ENCODE results near the gene ITPKB. TPM values are rescaled to one million over a fixed set of nuclear protein-coding genes. Genes with fewer than 3 reads are reported as not detected.
A peak's percentile ranks its signal among the peaks of the same experiment; 100 is the strongest.

Gene ITPKB
- total and polyA plus RNA-seq, 8 donors: 25.0 to 38.7 (median 32.6) TPM

DNA sequence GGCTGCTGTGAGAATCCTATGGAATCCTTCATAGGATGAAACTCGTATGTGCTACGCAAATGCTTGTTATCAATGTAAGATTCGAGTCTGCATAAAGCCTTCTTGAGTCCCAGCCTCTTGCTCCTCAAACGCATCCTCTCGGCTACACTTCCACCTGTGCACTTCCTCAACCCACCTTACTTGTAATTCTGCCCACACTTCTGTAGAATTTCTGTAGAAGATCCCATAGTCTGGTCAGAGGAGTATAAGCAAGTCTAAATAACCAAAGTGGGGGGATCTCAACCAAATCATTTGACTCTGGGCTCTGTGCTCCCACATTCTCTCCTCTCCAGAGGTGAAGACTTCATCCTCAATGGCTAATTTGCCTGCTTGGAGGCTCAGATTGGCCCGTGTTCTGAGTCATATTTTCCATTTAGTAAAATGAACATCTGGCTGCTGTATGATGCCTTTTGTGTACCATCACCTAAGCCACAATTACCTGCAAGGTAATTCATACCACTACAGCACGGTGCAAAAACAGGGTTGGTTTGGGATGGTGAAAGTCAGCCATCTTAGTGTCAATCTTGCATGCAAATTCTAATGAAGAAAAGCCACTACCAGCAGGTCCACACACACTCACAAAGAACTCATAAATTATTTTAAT is 63.2 kb downstream of the ITPKB start:
- Histone ChIP-seq H3K27me3 (no peaks in the 10 kb centered on the region), H3K9me3 (no peaks in the 10 kb centered on the region), H3K4me1 (peaks cover 28 to 95% of the 10 kb centered on the region in 2 donors), H3K4me3 (peak overlapping the region in 1 of 2 donors; percentile 19), H3K27ac (peak overlapping the region; percentile 65 to 97), H3K36me3 (no peaks in the 10 kb centered on the region)
- ATAC-seq (no peak), DNase-seq (no peak)
- intact Hi-C loops (cut with DNase I): no loop called here
- TF ChIP-seq, protein P1, sequence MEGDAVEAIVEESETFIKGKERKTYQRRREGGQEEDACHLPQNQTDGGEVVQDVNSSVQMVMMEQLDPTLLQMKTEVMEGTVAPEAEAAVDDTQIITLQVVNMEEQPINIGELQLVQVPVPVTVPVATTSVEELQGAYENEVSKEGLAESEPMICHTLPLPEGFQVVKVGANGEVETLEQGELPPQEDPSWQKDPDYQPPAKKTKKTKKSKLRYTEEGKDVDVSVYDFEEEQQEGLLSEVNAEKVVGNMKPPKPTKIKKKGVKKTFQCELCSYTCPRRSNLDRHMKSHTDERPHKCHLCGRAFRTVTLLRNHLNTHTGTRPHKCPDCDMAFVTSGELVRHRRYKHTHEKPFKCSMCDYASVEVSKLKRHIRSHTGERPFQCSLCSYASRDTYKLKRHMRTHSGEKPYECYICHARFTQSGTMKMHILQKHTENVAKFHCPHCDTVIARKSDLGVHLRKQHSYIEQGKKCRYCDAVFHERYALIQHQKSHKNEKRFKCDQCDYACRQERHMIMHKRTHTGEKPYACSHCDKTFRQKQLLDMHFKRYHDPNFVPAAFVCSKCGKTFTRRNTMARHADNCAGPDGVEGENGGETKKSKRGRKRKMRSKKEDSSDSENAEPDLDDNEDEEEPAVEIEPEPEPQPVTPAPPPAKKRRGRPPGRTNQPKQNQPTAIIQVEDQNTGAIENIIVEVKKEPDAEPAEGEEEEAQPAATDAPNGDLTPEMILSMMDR (IDR thresholded peaks at IDR 0.05): no peak

DNA sequence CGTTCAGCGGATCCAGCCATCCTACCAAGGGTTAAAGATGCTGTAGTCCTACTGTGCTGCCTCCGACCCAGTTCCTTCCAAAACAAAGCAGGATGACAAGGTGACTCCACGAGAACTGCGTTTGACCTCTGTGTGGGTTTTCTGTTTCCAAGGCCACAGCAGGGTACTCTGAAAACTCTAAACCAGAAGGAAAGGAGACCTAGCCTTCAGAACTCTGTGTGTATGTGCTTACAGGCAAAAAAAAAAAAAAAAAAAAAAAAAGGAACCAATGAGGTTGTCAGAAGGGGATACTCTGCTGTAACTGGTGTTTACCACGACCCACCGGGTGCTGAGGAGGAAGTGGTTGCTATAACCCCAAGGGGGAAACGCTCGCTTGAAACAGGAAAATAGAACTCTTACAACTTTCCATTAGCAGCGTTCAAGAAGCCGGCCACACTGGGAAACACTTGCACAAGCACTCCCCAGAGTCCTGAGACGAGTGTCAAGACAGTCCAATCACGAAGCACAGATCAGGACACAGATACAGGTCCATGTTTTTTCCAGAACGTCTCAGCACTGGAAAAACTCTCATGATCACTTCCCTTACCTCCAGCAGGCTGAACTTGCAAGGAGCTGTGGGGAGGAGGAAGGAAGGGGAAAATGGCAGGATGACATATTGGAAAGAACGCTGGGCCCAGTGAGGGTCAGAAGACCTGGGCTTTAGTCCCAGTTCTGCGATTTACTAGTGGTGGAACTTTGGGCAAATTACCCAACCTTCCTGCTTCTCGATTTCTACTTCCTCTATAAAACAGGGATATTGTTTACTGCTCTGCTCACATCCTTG is 64.0 kb downstream of the ITPKB start:
- H3K4me1 ChIP-seq: peaks cover 25 to 88% of the 10 kb centered on the region in 2 donors

DNA sequence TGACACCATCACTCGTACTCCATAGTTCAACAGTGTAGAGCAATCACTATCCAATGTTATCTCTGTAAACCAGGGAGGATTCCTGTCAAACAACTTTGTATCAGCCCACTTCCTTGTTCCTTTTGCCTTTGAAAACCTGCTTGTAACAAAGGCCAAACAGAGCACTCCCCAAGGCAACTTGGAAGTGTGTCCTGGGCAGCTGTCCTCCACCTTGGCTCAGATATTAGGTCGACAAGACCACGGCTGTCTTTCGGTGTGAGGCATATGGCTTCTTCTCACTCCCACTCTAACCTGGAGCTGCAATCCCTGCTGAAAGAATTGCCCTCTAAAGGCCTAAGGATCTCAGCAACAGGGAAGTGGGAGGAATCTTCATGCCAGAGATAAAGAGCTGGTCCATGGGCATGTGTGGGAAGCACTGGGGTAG is 66.7 kb downstream of the ITPKB start:
- no peaks in the 10 kb centered on the region for H3K9me3 ChIP-seq
- peaks cover 20 to 70% of the 10 kb centered on the region in 2 donors for H3K4me1 ChIP-seq
- ATAC-seq: no peak
- TF ChIP-seq, protein P1 (IDR thresholded peaks at IDR 0.05): no peak
- DNase-seq: no peak
- H3K27me3 ChIP-seq: no peaks in the 10 kb centered on the region
- no peaks in the 10 kb centered on the region for H3K36me3 ChIP-seq
- H3K27ac ChIP-seq: peak overlapping the region in 1 of 2 donors; percentile 53
- intact Hi-C loops (cut with DNase I): no loop called here
- H3K4me3 ChIP-seq: no peak overlapping the region

More for the DNA sequence above, 64.0 kb downstream of the ITPKB start:
- intact Hi-C loops (cut with DNase I): no loop called here
- H3K4me3 ChIP-seq: peak overlapping the region in 1 of 2 donors; percentile 19
- ATAC-seq (peak; percentile 51), DNase-seq (peak in 1 of 4 donors; percentile 71)
- H3K27ac ChIP-seq: peak overlapping the region; percentile 65 to 97
- TF ChIP-seq, protein P1 (IDR thresholded peaks at IDR 0.05): no peak
- H3K36me3 ChIP-seq: no peaks in the 10 kb centered on the region
- H3K27me3 ChIP-seq: no peaks in the 10 kb centered on the region
- H3K9me3 ChIP-seq: no peaks in the 10 kb centered on the region

DNA sequence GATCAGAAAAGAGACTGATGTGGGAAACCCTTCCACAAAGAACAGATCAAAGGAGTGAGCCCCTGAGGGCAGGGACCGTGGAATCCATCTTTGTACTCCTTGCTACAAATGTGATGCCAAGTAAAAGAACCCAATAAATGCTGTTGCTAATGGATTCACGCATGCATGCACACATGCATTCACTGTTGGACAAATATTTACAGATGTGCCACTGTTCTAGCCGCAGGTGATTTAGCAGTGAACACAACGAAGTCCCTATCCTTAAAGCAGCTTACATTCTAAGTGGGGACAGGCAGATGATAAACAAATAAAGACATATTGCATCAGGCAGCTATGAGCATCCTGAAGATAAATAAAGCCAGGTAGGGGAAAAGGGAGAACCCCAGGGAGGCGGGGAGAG is 67.8 kb downstream of the ITPKB start:
- Histone ChIP-seq H3K4me3 (no peak overlapping the region), H3K4me1 (peaks cover 11 to 70% of the 10 kb centered on the region in 2 donors), H3K27ac (peak overlapping the region in 1 of 2 donors; percentile 9), H3K36me3 (no peaks in the 10 kb centered on the region), H3K27me3 (no peaks in the 10 kb centered on the region), H3K9me3 (no peaks in the 10 kb centered on the region)
- DNase-seq (no peak), ATAC-seq (no peak)
- TF ChIP-seq, protein P1 (IDR thresholded peaks at IDR 0.05): no peak
- intact Hi-C loops (cut with DNase I): no loop called here

DNA sequence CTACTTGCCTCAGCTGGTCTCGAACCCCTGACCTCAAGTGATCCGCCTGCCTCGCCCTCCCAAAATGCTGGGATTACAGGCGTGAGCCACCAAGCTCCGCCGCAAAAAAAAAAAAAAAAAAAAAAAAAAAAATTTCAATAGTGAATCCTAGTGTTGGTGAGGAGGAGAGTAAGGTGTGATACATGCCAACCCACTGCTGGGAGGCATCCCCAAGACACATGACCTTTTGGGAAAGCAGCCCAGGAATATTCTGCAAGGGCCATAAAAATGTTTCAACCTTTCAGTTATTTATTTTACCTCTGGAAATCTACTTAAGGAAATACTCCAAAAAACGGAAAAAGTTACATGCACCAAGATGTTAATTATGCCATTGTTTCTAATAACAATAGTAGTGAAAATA is 69.0 kb downstream of the ITPKB start:
- intact Hi-C loops (cut with DNase I): no loop called here
- no peaks in the 10 kb centered on the region for H3K9me3 ChIP-seq
- TF ChIP-seq, protein P1 (IDR thresholded peaks at IDR 0.05): no peak
- H3K4me3 ChIP-seq: no peak overlapping the region
- H3K4me1 ChIP-seq: peaks cover 7 to 68% of the 10 kb centered on the region in 2 donors
- DNase-seq: no peak
- peak overlapping the region in 1 of 2 donors; percentile 6 for H3K27ac ChIP-seq
- H3K36me3 ChIP-seq: no peaks in the 10 kb centered on the region
- H3K27me3 ChIP-seq: no peaks in the 10 kb centered on the region
- no peak for ATAC-seq

All from left lung (tissue), 10 donors.